HepG2 (cell line): Measurements from ENCODE around the gene BCAT1. TPM values are rescaled to one million over a fixed set of nuclear protein-coding genes. Genes with fewer than 3 reads are reported as not detected.

ENCODE experiments used
- ATAC-seq: fragments of 200-7000 bp; cut with Tn5 transposase; 3 replicates; pipeline ENCODE4 v1.9.1; 2020; ENCODE audit warnings: mild to moderate bottlenecking, moderate library complexity
- BruUV-seq: library from RNA; stranded (reverse); fragments of 400-500 nt; replicated peaks from 2 replicates; lab custom pipeline; 2021; lab: Mats Ljungman, UMichigan
- CTCF ChIA-PET: fragments of 300-600 bp; formaldehyde crosslinking; extraction: SDS; loops from one replicate; lab custom pipeline; 2021; ENCODE audit warnings: low total read pairs, inconsistent platforms, low intra/inter-chr PET ratio; lab: Yijun Ruan, JAX
- POLR2A ChIA-PET: fragments of 350-600 bp; sonication (Branson Sonifier 250); formaldehyde crosslinking; loops from one replicate; lab custom pipeline; 2020; ENCODE audit warnings: antibody characterized with exemption, inconsistent platforms; lab: Yijun Ruan, JAX
- DNase-seq: peaks from one replicate; pipeline ENCODE4 v3.0.0-alpha.2; 2015; ENCODE audit warnings: low spot score
- FAIRE-seq: peaks from 3 replicates; lab custom pipeline; 2011; peaks lifted over from hg19 to GRCh38; lab: Jason Lieb, UNC
- H2AFZ ChIP-seq: one replicate; pipeline ENCODE4 v1.6.1; 2011; ENCODE audit warnings: low read length, inconsistent platforms
- H3K27ac ChIP-seq: fragments of 300-600 bp; 3 replicates; pipeline ENCODE4 v1.8.0; 2011; ENCODE audit warnings: mixed run types, mild to moderate bottlenecking, mixed read lengths, low read length, inconsistent platforms; ENCODE audit not compliant: insufficient read depth; ENCODE audit errors: extremely low read length
- H3K27me3 ChIP-seq, 2 experiments: fragments of 200-600 bp in 1 of 2; 2 replicates in 1 of 2; 3 replicates in 1 of 2; pipeline versions ENCODE4 v1.6.0 to v1.8.0; 2011; ENCODE audit warnings: low read length in 2 of 2, mild to moderate bottlenecking in 2 of 2, moderate library complexity in 2 of 2, inconsistent platforms in 1 of 2; ENCODE audit not compliant: insufficient read depth in 2 of 2, control insufficient read depth in 1 of 2
- H3K36me3 ChIP-seq, 2 experiments: fragments of 200-600 bp in 1 of 2; replicated peaks in 1 of 2; 2 replicates in 1 of 2; 3 replicates in 1 of 2; pipeline versions ENCODE4 v1.5.1 to v1.8.0; 2011; ENCODE audit warnings: low read length in 2 of 2, inconsistent platforms in 1 of 2; ENCODE audit not compliant: insufficient read depth in 2 of 2, control insufficient read depth in 1 of 2
- H3K4me1 ChIP-seq: 2 replicates; pipeline ENCODE4 v1.5.1; 2012; ENCODE audit warnings: low read length, inconsistent platforms; ENCODE audit not compliant: insufficient read depth
- H3K4me2 ChIP-seq: 2 replicates; pipeline ENCODE4 v1.6.0; 2011; ENCODE audit warnings: low read depth, low read length, inconsistent platforms
- H3K4me3 ChIP-seq, 3 experiments: fragments of 200-600 bp in 1 of 3; sonication (generic), shearing (Covaris generic) in 1 of 3; replicated peaks in 1 of 3; 2 replicates each; pipeline ENCODE4 v1.5.1; 2011 to 2016; ENCODE audit warnings: low read length in 3 of 3, inconsistent platforms in 2 of 3, low read depth in 2 of 3, mild to moderate bottlenecking in 2 of 3, control low read depth in 1 of 3, mixed read lengths in 1 of 3; ENCODE audit not compliant: insufficient read depth in 1 of 3
- H3K79me2 ChIP-seq: one replicate; pipeline ENCODE4 v1.6.1; 2011; ENCODE audit warnings: low read length, inconsistent platforms; ENCODE audit not compliant: insufficient read depth
- H3K9ac ChIP-seq: 2 replicates; pipeline ENCODE4 v1.6.0; 2011; ENCODE audit warnings: mild to moderate bottlenecking, low read depth, low read length, inconsistent platforms; ENCODE audit not compliant: insufficient read depth
- H3K9me3 ChIP-seq: 2 replicates; pipeline ENCODE4 v1.5.1; 2012; ENCODE audit warnings: mild to moderate bottlenecking, low read length
- H4K20me1 ChIP-seq: 2 replicates; pipeline ENCODE4 v1.6.0; 2011; ENCODE audit warnings: inconsistent platforms, mild to moderate bottlenecking, low read length, moderate library complexity; ENCODE audit not compliant: insufficient read depth
- AKNA ChIP-seq: sonication (generic); formaldehyde crosslinking; IDR thresholded peaks from 2 replicates; pipeline ENCODE4 v1.4.0; 2020; ENCODE audit warnings: missing genetic modification reagents, borderline replicate concordance
- ARHGAP35 ChIP-seq: sonication (generic); formaldehyde crosslinking; IDR thresholded peaks from 2 replicates; pipeline ENCODE4 v1.9.0; 2022; ENCODE audit warnings: mild to moderate bottlenecking, inconsistent platforms, moderate library complexity, missing genetic modification reagents, borderline replicate concordance
- EHMT2 ChIP-seq: fragments of 200-600 bp; sonication (generic); IDR thresholded peaks from 2 replicates; pipeline ENCODE4 v1.7.0; 2017; ENCODE audit warnings: antibody characterized with exemption, low read depth, low read length, borderline replicate concordance
- KLF6 ChIP-seq: IDR thresholded peaks from 2 replicates; pipeline ENCODE4 v1.8.0; 2016; ENCODE audit warnings: missing biosample characterization, missing genetic modification reagents
- LCORL ChIP-seq, 2 experiments: fragments of 450-650 bp in 1 of 2; sonication (generic) in 1 of 2; formaldehyde crosslinking in 1 of 2; IDR thresholded peaks; 2 replicates each; pipeline versions ENCODE4 v1.5.0 to v1.6.1; 2017 to 2020; ENCODE audit warnings: antibody characterized with exemption in 1 of 2, missing genetic modification reagents in 1 of 2
- MEIS1 ChIP-seq: sonication (generic); formaldehyde crosslinking; IDR thresholded peaks from 2 replicates; pipeline ENCODE4 v1.9.0; 2021; ENCODE audit warnings: mild to moderate bottlenecking, missing genetic modification reagents, moderate library complexity, borderline replicate concordance
- MTF1 ChIP-seq: sonication (generic); formaldehyde crosslinking; IDR thresholded peaks from 2 replicates; pipeline ENCODE4 v1.5.0; 2020; ENCODE audit warnings: missing genetic modification reagents
- NFYB ChIP-seq: sonication (generic); formaldehyde crosslinking; IDR thresholded peaks from 2 replicates; pipeline ENCODE4 v1.4.0; 2020; ENCODE audit warnings: missing genetic modification reagents
- REL ChIP-seq: sonication (generic); formaldehyde crosslinking; conservative IDR thresholded peaks from 2 replicates; pipeline ENCODE4 v1.8.0; 2022; ENCODE audit warnings: mild to moderate bottlenecking, missing genetic modification reagents, moderate library complexity
- STAG1 ChIP-seq: sonication (generic); formaldehyde crosslinking; IDR thresholded peaks from 2 replicates; pipeline ENCODE4 v1.4.0; 2020; ENCODE audit warnings: missing genetic modification reagents
- XBP1 ChIP-seq: sonication (generic); formaldehyde crosslinking; IDR thresholded peaks from 2 replicates; pipeline ENCODE4 v1.5.0; 2020; ENCODE audit warnings: missing genetic modification reagents
- ZBTB2 ChIP-seq: sonication (generic); formaldehyde crosslinking; IDR thresholded peaks from 2 replicates; pipeline ENCODE4 v1.8.0; 2022; ENCODE audit warnings: low read depth, missing genetic modification reagents
- ZKSCAN1 ChIP-seq: fragments of 150-350 bp; IDR thresholded peaks from 2 replicates; pipeline ENCODE4 v1.6.1; 2014; ENCODE audit warnings: low read length
- ZNF160 ChIP-seq: sonication (generic); formaldehyde crosslinking; IDR thresholded peaks from 2 replicates; pipeline ENCODE4 v1.8.0; 2022; ENCODE audit warnings: mild to moderate bottlenecking, inconsistent platforms, missing genetic modification reagents
- ZNF296 ChIP-seq: sonication (generic); formaldehyde crosslinking; conservative IDR thresholded peaks from 2 replicates; pipeline ENCODE4 v1.5.0; 2020; ENCODE audit warnings: mild to moderate bottlenecking, missing genetic modification reagents
- ZNF468 ChIP-seq: sonication (generic); formaldehyde crosslinking; IDR thresholded peaks from 2 replicates; pipeline ENCODE4 v1.8.0; 2022; ENCODE audit warnings: mild to moderate bottlenecking, moderate library complexity, missing genetic modification reagents
- ZNF589 ChIP-seq: sonication (generic); formaldehyde crosslinking; conservative IDR thresholded peaks from 2 replicates; pipeline ENCODE4 v1.8.0; 2022; ENCODE audit warnings: mild to moderate bottlenecking, moderate library complexity, missing genetic modification reagents
- ZNF792 ChIP-seq: IDR thresholded peaks from 2 replicates; pipeline ENCODE4 v1.6.1; 2016
- ZUFSP ChIP-seq: sonication (generic); formaldehyde crosslinking; IDR thresholded peaks from 2 replicates; pipeline ENCODE4 v1.9.0; 2021; ENCODE audit warnings: missing genetic modification reagents, mild to moderate bottlenecking, borderline replicate concordance
- WGBS: methylation state at CpG from one replicate; pipeline ENCODE4 v1.1.6; 2017; ENCODE audit warnings: low lambda C conversion rate; 5-methylcytosine and 5-hydroxymethylcytosine counted together
- in situ Hi-C: cut with HindIII; loops from 2 replicates; pipeline ENCODE4 v1.10.0; 2017; ENCODE audit warnings: low pct_unique_long_range_greater_than_20kb; ENCODE audit not compliant: extremely low pct_ligation_motif_present
- intact Hi-C: fragments of 100-400 bp; cut with micrococcal nuclease; formaldehyde crosslinking; loops from one replicate; pipeline ENCODE4 v1.10.0; 2022; ENCODE audit not compliant: unreplicated experiment
- polyA plus RNA-seq, 8 experiments: library from polyadenylated mRNA; depleted of rRNA in 3 of 8; stranded (reverse) in 7 of 8; unstranded in 1 of 8; fragments of >200 nt; fragmentation: Illumina TruSeq in 4 of 8; extraction: Trizol in 4 of 8; gene quantifications; 2 replicates each; pipeline versions ENCODE4 v1.2.1 to v1.2.3, GENCODE V29; 2011 to 2016; ENCODE audit warnings: low read depth in 4 of 8, missing spikeins in 1 of 8, mixed read lengths in 1 of 8; ENCODE audit not compliant: insufficient read depth in 1 of 8
- total RNA-seq, 5 experiments: library from RNA; depleted of rRNA; stranded (reverse); fragments of >200 nt; fragmentation: Illumina TruSeq; extraction: Trizol; gene quantifications; 2 replicates each; pipeline ENCODE4 v1.2.3, GENCODE V29; 2016; ENCODE audit warnings: low read depth in 1 of 5

Gene BCAT1
- total and polyA plus RNA-seq, 2 of the 13 experiments (the other 11 are each of a cell fraction or from before 2014, with no cell fraction given): 8.0 to 75.5 TPM

- 97% methylated on average over 5 of the region's 5 CpGs for WGBS
- H4K20me1 ChIP-seq: no peaks in the 10 kb centered on the region
- H2AFZ ChIP-seq: no peak overlapping the region
- ATAC-seq (no peak), FAIRE-seq (no peak), DNase-seq (no peak)
- H3K4me3 ChIP-seq: no peak overlapping the region
- in situ Hi-C loops: no loop called here
- H3K27me3 ChIP-seq: no peaks in the 10 kb centered on the region
- no peak overlapping the region for H3K9ac ChIP-seq
- intact Hi-C loops: no loop called here
- no peaks in the 10 kb centered on the region for H3K79me2 ChIP-seq
- no peaks in the 10 kb centered on the region for H3K9me3 ChIP-seq
- no TSS peak for BruUV-seq
- no peaks in the 10 kb centered on the region for H3K4me1 ChIP-seq
- ChIA-PET POLR2A (no interaction called here), CTCF (no interaction called here)
- H3K4me2 ChIP-seq: no peak overlapping the region
- H3K36me3 ChIP-seq: peaks cover 2 to 21% of the 10 kb centered on the region in 2 experiments; a peak in 3 of 5 replicates
- no peak overlapping the region for H3K27ac ChIP-seq
- TF ChIP-seq XBP1 (CRISPR knock-in tag) (no peak), ZNF160 (no peak), KLF6 (CRISPR knock-in tag) (no peak), ZNF468 (CRISPR knock-in tag) (no peak), REL (CRISPR knock-in tag) (no peak), ZBTB2 (CRISPR knock-in tag) (no peak), AKNA (CRISPR knock-in tag) (no peak), ZUFSP (CRISPR knock-in tag) (no peak), ZNF589 (CRISPR knock-in tag) (no peak), STAG1 (CRISPR knock-in tag) (no peak), ZKSCAN1 (no peak), EHMT2 (no peak), LCORL (IDR thresholded peaks at IDR 0.05) (no peak), LCORL (CRISPR knock-in tag; IDR thresholded peaks at IDR 0.05) (no peak), NFYB (CRISPR knock-in tag) (no peak), MEIS1 (CRISPR knock-in tag) (no peak), ARHGAP35 (CRISPR knock-in tag) (no peak), ZNF792 (no peak), ZNF296 (no peak), MTF1 (no peak)
These were observed 68.2 kb downstream of the BCAT1 start for GRCh38 chr12:24880732-24881131.
